ENCODE measurements around the gene REEP5. TPM values are rescaled to one million over a fixed set of nuclear protein-coding genes. Genes with fewer than 3 reads are reported as not detected.

REEP5 gene
- total and polyA plus RNA-seq, 2 of the 13 experiments (the other 11 are each of a cell fraction or from before 2014, with no cell fraction given) = 49.4 to 239 TPM

DNA sequence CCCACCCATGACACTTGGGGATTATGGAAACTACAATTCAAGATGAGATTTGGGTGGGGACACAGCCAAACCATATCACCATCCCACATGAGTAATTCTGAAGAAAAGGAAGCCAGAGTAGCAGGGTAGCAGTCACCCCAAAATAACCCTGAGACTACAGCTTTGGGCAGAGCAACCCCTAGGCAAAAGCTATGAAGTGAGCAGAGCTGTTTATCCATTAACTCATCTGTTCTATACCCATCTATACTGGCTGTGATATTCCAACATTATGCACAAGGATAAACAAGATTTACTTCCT, 12.3 kb upstream of the REEP5 start:
- H4K20me1 ChIP-seq (ENCODE audit: insufficient read depth, low read length) = no peaks in the 10 kb centered on the region
- in situ Hi-C loops (cut with HindIII; ENCODE audit: extremely low pct_ligation_motif_present, low pct_unique_long_range_greater_than_20kb) = no loop called here
- H3K9ac ChIP-seq (ENCODE audit: insufficient read depth, low read depth, low read length) = no peak overlapping the region
- TF ChIP-seq SUZ12 (IDR thresholded peaks at IDR 0.05; ENCODE audit: low read depth, low read length) (no peak), ZNF775 (CRISPR knock-in tag; IDR thresholded peaks at IDR 0.05; ENCODE audit: borderline replicate concordance) (no peak), NFE2L2 (IDR thresholded peaks at IDR 0.05; ENCODE audit: low read length) (no peak), AHR (CRISPR knock-in tag; IDR thresholded peaks at IDR 0.05) (no peak), ZNF562 (CRISPR knock-in tag; IDR thresholded peaks at IDR 0.05; ENCODE audit: borderline replicate concordance) (no peak), SAP130 (CRISPR knock-in tag; IDR thresholded peaks at IDR 0.05; ENCODE audit: low read depth) (no peak), PHF5A (CRISPR knock-in tag; IDR thresholded peaks at IDR 0.05; ENCODE audit: low read depth, unreplicated experiment) (no peak), ZNF782 (CRISPR knock-in tag; IDR thresholded peaks at IDR 0.05; ENCODE audit: borderline replicate concordance) (no peak), ZNF761 (CRISPR knock-in tag; conservative IDR thresholded peaks at IDR 0.05) (no peak), ZNF674 (CRISPR knock-in tag; IDR thresholded peaks at IDR 0.05; ENCODE audit: low read depth) (no peak), KAT7 (CRISPR knock-in tag; IDR thresholded peaks at IDR 0.05; ENCODE audit: borderline replicate concordance) (no peak), HNRNPL (IDR thresholded peaks at IDR 0.05; ENCODE audit: low read depth, low read length) (no peak)
- TF ChIP-seq, protein P1, sequence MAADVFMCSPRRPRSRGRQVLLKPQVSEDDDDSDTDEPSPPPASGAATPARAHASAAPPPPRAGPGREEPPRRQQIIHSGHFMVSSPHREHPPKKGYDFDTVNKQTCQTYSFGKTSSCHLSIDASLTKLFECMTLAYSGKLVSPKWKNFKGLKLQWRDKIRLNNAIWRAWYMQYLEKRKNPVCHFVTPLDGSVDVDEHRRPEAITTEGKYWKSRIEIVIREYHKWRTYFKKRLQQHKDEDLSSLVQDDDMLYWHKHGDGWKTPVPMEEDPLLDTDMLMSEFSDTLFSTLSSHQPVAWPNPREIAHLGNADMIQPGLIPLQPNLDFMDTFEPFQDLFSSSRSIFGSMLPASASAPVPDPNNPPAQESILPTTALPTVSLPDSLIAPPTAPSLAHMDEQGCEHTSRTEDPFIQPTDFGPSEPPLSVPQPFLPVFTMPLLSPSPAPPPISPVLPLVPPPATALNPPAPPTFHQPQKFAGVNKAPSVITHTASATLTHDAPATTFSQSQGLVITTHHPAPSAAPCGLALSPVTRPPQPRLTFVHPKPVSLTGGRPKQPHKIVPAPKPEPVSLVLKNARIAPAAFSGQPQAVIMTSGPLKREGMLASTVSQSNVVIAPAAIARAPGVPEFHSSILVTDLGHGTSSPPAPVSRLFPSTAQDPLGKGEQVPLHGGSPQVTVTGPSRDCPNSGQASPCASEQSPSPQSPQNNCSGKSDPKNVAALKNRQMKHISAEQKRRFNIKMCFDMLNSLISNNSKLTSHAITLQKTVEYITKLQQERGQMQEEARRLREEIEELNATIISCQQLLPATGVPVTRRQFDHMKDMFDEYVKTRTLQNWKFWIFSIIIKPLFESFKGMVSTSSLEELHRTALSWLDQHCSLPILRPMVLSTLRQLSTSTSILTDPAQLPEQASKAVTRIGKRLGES (CRISPR knock-in tag; IDR thresholded peaks at IDR 0.05; ENCODE audit: borderline replicate concordance) = no peak
- TF ChIP-seq, protein P2, sequence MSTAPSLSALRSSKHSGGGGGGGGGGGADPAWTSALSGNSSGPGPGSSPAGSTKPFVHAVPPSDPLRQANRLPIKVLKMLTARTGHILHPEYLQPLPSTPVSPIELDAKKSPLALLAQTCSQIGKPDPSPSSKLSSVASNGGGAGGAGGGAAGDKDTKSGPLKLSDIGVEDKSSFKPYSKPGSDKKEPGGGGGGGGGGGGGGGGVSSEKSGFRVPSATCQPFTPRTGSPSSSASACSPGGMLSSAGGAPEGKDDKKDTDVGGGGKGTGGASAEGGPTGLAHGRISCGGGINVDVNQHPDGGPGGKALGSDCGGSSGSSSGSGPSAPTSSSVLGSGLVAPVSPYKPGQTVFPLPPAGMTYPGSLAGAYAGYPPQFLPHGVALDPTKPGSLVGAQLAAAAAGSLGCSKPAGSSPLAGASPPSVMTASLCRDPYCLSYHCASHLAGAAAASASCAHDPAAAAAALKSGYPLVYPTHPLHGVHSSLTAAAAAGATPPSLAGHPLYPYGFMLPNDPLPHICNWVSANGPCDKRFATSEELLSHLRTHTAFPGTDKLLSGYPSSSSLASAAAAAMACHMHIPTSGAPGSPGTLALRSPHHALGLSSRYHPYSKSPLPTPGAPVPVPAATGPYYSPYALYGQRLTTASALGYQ (CRISPR knock-in tag; IDR thresholded peaks at IDR 0.05) = no peak
- TF ChIP-seq, protein P3, sequence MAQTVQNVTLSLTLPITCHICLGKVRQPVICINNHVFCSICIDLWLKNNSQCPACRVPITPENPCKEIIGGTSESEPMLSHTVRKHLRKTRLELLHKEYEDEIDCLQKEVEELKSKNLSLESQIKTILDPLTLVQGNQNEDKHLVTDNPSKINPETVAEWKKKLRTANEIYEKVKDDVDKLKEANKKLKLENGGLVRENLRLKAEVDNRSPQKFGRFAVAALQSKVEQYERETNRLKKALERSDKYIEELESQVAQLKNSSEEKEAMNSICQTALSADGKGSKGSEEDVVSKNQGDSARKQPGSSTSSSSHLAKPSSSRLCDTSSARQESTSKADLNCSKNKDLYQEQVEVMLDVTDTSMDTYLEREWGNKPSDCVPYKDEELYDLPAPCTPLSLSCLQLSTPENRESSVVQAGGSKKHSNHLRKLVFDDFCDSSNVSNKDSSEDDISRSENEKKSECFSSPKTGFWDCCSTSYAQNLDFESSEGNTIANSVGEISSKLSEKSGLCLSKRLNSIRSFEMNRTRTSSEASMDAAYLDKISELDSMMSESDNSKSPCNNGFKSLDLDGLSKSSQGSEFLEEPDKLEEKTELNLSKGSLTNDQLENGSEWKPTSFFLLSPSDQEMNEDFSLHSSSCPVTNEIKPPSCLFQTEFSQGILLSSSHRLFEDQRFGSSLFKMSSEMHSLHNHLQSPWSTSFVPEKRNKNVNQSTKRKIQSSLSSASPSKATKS (CRISPR knock-in tag; IDR thresholded peaks at IDR 0.05) = no peak
- intact Hi-C loops (cut with micrococcal nuclease; ENCODE audit: unreplicated experiment) = no loop called here
- no peak overlapping the region for H3K4me3 ChIP-seq (replicated peaks in 1 of 3; ENCODE audit: insufficient read depth in 1 of 3, low read depth in 2 of 3, low read length in 3 of 3)
- ChIA-PET POLR2A (no interaction called here), CTCF (ENCODE audit: low intra/inter-chr PET ratio, low total read pairs) (no interaction called here)
- H2AFZ ChIP-seq (ENCODE audit: low read length) = no peak overlapping the region
- no peak overlapping the region for H3K27ac ChIP-seq (ENCODE audit: extremely low read length, insufficient read depth, low read length)
- no peaks in the 10 kb centered on the region for H3K79me2 ChIP-seq (ENCODE audit: insufficient read depth, low read length)
- DNase-seq (ENCODE audit: low spot score) (no peak), FAIRE-seq (no peak), ATAC-seq (no peak)
- H3K4me1 ChIP-seq (ENCODE audit: insufficient read depth, low read length) = no peaks in the 10 kb centered on the region
- H3K9me3 ChIP-seq (ENCODE audit: low read length) = no peaks in the 10 kb centered on the region
- no peaks in the 10 kb centered on the region for H3K27me3 ChIP-seq (ENCODE audit: control insufficient read depth in 1 of 2, insufficient read depth in 2 of 2, low read length in 2 of 2)
- no peaks in the 10 kb centered on the region for H3K36me3 ChIP-seq (replicated peaks in 1 of 2; ENCODE audit: control insufficient read depth in 1 of 2, insufficient read depth in 2 of 2, low read length in 2 of 2)
- BruUV-seq (replicated peaks) = no TSS peak
- H3K4me2 ChIP-seq (ENCODE audit: low read depth, low read length) = no peak overlapping the region
